IPS DF 4.7 (cell line): ENCODE data around the gene EFTUD2.
"Not testable (repeated sequence)": the region's sequence is repeated elsewhere in the genome, so short reads cannot be mapped to it uniquely, and the experiment has no call there.

ENCODE experiments used
- DNase-seq: peaks from one replicate; pipeline ENCODE4 v3.0.0-alpha.2; 2013; ENCODE audit warnings: low spot score; ENCODE audit errors: extremely low read depth

Gene EFTUD2

DNA sequence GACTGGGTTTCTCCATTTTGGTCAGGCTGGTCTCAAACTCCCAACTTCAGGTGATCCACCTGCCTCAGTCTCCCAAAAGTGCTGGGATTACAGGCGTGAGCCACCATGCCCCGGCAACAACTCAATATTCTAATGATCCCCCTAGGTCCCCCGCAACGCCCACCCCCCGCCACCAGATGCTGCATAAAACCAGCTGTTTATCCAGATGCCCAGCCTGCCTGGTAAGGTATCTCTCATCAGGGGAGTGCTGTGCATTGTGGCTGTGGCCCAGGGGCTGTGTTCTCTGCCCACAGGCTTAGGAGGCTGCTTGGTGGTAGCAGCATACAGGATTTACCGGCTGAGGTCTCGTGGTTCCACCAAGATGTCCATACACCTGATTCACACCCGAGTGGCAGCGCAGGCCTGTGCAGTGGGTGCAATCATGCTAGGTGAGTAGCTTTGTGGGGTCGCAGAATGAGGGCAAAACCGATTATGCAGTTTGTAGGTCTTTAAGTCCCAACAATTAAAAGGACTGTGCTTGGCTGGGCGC, 50.2 kb downstream of the EFTUD2 start:
- DNase-seq, result no peak

DNA sequence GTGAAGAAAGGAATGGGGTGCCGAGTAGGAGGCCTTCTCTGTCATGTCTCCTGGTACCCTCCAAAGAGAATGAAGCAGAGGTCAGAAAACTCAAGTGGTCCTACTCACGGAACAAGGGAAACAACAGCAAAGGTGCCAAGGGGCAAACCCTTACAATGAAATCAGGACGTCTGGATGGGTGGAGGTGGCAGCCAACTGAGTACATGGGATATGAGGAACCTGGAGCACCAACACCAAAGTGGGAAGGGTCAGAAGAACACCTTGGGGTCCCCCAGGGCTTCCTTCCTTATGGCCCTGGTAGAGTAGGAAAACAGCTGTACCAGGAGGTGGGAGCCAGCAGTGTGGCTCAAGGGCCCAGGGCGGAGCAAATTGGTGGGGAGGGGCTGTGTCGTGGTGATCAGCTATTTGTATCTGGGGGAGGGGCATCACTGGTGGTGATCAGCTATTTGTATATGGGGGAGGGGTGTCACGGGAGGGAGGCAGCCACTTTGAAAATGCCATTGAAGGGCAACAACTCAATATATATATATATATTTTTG, 50.9 kb downstream of the EFTUD2 start:
- DNase-seq, result no peak

DNA sequence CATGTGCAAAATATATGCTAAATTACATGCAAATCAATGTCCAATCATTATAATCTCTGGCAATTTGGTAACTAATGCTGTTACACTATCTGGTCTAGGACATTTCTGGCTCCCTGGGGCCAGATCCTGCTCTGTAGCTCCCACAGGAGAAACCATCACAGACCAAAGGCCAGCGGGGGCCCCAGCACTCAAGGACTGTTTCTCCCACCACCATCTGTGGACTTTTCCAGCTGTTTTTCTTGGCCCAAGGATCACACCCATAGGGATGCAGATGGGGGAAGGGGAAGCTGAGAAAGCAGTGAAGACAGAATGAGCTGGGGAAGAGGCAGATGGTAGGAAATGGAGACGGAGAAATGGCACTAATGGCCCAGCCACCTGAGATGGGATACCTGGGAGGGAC, 51.7 kb downstream of the EFTUD2 start, which contains the start of gene HIGD1B:
Gene HIGD1B (plus strand): TSS at position 298 of the 400 bp plus-strand sequence. CDS start 270 bp downstream, outside the sequence.
- DNase-seq, result no peak

DNA sequence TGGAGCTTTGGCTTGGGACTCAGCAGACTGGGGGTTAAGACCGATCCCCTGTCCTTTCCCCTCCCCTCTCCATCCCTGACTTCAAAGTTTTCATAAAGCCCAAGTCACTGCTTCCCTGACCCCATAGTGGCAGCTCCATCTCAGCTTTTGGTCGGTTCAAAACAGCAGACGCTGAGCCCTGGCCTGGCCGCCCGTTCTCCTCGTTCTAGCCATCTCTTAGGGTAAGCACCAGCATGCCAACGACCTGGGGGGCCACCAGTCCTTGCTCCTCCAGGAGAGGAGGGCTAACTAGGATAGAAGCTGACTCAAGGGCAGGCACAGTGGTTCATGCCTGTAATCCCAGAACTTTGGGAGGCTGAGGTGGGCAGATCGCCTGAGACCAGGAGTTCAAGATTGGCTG, 53.0 kb downstream of the EFTUD2 start:
- no peak for DNase-seq

DNA sequence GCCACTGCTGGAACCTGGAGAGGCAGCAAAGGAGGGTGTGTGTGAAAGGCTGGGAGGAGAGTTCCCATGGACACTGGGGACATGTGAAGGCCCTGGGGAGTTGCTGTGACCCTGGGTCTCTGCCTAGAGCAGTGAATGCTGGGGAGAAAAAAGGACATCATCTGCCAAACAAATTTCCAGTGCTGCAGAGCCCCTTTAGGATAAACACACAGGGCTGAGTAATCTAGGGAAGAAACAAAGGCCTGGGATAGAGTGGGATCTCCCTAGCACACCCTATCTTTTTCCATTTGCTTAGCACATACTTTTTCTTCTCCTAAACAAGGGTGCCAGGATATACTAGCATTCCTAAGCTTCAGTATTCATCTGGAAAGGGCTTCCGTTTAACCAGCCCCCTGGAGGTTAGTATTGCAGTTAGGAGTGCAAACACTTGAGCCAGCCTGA, 54.8 kb downstream of the EFTUD2 start:
- no peak for DNase-seq

DNA sequence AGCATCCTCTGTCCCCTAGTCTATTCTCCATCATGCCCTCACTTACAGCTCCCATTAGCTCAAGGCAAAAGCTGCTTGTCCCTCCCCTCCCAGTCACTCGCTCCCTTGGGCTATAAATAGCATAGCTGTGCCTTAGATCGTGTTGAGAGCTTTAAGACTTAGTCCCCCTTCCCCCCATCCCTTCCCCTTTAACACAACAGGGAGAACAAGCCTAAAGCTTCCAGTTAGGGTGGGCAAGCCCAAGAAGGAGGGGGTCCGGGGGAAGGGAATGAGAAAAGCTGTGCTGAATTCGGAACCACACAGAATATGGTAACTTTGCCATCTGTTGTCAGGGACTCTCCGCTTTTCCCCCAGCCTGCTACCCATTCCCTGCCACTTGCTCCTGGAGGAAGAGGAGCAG, 56.5 kb downstream of the EFTUD2 start:
- no peak for DNase-seq

DNA sequence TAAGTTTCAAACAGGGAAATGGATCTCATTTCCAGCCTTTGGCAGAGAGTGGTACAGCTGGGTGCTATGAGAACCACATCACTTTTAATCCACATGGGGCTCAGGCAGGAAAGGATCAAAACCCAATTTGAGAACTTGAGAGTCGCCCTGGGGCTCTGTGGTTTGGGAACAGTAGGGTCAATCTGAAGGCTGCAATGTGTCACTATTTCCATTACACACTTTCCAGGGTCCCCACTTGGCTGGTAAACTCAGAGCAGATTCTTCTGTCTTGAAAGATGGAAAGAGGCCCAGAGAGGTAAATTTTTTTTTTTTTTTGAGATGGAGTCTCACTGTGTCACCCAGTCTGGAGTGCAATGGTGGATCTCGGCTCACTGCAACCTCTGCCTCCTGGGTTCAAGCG, 58.3 kb downstream of the EFTUD2 start:
- no peak for DNase-seq

DNA sequence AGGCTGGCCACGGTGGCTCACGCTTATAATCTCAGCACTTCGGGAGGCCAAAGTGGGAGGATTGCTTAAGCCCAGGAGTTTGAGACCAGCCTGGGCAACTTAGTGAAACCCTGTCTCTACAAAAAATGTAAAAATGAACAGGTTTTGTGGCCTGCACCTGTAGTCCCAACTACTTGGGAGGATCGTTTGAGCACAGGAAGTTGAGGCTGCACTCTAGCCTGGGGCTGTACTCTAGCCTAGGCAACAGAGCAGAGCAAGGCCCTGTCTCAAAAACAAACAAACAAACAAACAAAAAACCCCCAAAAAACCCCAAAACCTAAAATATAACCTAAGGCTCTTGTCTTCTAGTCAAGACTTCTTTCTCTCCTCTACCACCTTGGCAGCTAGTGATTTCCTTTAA, 59.0 kb downstream of the EFTUD2 start:
- DNase-seq, result no peak

DNA sequence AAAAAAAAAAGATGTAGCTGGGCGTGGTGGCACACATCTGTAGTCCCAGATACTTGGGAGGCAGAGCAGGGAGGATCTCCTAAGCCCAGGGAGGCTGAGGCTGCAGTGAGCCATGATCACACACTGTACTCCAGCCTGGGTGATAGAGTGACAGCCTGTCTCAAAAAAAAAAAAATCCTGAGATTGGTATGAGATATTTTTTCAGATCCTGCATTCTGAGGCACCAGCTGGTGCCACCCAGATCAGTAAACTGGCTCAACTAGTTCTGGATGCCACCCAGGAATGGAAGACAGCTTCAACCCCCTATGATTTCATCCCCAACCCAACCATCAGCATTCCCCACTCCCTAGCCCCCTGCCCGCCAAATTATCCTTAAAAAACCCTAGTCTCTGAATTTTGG, 62.0 kb downstream of the EFTUD2 start:
- no peak for DNase-seq

DNA sequence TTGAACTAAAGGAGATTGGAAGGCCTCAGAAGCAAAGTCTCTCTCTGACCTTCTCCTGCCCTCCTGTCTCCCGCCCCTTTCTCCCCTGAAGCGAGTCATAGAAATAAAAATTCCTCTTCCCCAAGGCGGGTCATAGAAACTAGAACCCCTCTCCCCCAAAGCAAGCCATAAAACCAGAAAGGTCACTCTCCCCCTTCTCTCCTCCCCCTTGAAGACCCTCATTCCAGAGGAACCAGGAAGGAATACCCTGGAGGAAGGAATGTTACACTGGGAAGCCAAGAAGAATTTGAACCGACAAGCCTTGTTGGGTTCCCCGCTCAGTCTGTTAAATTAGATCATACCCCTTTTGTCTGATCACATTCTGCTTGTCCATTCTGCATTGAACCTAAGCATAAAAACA, 66.4 kb downstream of the EFTUD2 start:
- no peak for DNase-seq

DNA sequence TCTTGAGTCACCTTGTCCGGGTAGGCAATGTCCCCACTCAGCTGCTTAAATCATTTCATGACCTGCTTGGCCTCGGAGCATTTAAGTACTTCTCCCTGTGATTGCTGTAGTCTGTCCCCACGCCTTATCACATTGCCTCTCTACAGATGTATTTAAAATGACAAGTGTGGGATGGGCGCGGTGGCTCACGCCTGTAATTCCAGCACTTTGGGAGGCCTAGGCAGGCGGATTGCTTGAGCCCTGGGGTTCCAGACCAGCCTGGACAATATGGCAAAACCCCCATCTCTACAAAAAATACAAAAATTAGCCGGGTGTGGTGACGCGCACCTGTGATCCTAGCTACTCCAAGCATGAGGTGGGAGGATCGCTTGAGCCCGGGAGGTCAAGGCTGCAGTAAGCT, 67.9 kb downstream of the EFTUD2 start:
- DNase-seq, result no peak

DNA sequence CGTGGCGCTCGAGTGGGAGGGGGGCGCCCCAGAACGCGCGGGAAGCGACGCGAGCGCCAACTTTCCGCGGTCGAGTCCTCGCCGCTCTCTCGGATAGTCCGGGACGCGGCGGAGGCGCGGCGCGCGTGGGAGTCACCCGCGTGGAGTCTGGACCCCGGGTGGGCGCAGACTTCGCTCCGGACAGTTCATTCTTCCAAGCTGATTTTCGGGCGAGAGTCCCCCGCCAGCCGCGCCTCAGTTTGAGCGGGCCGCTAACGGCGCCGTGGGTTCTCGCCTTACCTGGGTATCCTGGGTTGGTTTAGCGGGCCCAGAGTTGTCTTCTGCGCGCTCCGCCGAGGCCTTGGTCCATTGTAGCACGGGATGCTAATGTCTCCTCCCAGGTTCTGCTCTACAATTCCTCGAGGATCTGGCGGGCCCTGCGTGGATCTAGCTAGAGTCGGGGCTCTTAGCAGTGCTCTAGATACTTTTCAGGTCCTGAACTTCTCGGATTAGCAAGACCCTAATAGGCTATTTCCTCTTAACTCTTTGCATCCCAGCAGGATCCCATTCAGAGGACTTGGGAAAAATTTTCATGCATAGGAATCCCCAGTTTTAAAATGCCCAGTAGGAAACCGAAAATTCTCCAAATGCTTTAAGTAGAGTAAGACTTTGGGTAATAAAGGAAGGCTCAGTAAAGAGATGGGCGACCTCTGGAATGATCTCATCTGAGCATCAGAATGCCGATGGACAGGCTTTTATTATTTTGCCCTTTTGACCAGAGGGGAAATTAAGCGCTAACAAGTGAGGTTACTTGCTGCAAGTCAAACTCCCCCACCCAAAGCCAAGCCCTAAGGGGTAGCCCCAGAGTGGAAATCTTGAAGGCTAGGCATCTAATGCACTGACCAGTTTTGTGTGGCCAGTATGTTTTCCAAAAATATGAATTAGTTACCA, 68.6 kb downstream of the EFTUD2 start:
- peak; percentile 82 for DNase-seq

DNA sequence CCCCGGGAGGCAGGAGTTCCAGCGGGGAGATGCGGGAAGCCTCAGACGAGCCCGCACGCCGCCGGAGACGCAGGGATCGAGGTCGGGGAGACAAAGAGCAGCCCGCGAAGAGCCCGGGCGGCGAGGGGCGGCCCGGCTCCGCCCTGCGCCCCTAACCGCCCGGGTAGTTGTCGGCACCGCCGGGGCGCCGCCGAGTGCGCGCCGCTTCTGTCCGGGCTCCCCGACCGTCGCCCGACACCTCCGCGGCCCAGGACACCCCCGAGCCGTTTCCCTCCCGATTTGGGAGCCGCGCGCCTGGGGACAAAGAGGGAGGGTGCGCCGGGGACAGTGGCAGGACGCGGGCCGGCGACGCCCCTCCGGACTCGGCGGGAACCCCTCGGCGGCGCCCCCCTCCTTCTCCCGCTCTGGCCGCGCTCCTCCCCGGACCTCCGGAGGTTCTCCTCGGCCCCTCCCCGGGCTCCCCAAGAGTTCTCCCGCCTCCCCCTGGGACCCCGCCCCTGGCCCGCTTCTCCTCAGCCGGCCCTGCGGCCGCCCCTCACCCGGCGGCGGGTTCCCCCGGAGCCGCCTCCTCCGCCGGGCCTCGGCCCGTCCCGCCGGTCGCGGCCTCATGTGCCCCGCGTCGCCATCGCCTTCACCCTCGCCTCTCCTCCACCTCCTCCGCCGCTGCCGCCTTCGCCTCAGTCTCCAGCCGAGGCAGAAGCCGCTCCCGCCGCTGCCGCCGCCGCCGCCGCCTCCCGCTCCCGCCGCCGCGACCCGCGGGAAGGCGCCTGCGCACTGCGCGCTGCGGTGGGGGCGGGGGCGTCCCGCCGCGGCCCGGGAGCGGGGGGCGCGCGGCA, 69.5 kb downstream of the EFTUD2 start, which contains the start of gene GJC1:
Gene GJC1 (minus strand): TSS at position 765 of the 836 bp plus-strand sequence. CDS start 24,470 bp downstream, outside the sequence.
- no peak for DNase-seq

DNA sequence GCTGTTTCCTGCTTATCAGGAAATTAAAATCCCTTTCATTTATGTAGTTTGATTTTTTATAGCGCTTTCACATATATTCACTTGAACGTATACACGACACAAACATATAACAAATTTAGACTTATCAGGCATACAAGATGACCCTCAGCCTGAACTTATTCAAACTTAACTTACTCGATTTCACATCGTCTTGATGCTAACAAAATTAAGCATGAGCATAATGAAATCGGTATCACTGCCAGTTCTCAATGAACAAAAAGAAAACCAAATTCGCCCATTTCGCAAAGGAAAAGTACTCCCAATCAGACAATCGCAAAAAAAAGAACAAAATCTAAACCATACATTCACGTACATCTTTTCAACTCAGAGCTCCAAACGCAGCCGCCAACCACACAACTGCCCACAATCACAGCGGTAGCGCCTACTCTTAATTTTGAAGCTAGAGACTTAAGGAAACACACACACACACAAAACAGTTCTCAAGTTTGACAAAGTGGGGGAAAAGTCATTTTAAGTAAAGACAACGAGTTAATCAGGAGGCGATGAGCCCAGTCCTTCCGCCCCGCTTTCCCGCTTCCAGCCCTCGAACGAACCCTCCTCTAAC, 70.2 kb downstream of the EFTUD2 start:
- no peak for DNase-seq

DNA sequence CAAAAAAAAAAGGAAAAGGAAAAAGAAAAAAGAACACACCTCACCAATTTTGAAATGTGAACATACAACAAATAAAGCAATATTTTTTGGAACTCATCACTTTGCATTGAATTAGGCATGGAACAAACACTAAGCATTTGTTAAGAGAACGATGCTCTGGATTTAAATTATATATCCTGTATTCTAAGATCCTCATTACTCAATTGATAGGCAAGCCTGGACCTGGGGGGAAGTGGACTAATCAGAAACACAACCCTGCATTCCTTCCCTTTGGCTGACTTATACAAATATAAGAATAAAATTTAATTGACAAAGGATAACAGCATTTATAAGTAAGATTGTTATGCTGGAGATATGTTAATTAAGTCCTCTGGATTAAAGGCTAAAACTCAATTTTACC, 71.4 kb downstream of the EFTUD2 start:
- DNase-seq, result no peak

DNA sequence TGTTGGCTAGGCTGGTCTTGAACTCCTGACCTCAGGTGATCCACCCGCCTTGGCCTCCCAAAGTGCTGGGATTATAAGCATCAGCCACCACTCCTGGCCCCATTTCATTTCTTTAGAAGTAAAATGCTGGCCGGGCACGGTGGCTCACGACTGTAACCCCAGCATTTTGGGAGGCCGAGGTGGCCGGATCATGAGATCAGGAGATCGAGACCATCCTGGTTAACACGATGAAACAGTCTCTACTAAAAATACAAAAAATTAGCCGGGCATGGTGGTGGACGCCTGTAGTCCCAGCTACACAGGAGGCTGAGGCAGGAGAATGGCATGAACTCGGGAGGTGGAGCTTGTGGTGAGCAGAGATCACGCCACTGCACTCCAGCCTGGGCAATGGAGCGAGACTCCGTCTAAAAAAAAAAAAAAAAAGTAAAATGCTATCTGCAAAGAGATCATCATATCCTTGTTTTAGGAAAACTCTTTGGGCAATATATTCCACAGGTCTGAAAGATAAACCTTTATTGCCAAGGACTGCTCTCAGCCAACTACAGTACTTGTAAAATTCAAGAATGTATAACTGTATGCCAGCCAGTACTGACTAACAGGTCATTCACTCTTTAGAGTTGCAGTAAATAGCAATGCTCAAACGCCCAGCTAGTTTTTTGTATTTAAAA, 73.0 kb downstream of the EFTUD2 start:
- no peak for DNase-seq

DNA sequence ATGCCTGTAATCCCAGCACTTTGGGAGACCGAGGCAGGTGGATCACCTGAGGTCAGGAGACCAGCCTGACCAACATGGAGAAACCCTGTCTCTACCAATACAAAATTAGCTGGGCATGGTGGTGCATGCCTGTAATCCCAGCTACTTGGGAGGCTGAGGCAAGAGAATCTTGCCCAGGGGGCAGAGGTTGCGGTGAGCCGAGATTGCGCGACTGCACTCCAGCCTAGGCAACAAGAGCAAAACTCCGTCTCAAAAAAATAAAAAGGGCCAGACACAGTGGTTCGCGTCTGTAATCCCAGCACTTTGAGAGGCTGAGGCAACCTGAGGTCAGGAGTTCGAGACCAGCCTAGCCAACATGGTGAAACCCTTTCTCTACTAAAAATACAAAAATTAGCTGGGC, 74.0 kb downstream of the EFTUD2 start:
- not testable (repeated sequence) for DNase-seq

DNA sequence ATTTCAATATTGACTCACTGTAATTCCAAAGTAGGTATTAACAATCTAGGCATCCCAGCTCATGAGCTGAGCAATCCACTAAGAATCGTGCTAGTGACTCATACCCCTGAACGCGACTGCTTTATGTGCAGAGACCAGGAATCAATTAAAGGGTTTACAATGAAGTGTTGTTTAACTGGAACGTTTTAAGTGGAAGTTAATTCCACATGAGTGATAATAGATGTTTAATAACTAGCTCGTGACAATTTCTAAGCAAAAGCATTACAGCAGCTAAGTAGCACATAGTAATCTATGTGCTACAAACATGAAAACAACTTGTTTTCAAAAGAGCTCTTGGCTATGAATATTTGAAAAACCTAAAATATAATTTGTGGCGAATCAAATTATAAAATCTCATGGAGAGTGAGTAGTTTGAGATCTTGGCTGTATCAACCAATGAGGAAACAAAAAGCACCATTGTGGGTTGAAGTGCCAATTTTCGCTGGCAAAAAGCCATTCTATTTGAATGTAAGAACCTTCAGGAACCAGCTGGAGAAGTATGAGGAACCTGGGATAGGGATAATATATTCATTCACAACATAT, 78.5 kb downstream of the EFTUD2 start:
- no peak for DNase-seq

DNA sequence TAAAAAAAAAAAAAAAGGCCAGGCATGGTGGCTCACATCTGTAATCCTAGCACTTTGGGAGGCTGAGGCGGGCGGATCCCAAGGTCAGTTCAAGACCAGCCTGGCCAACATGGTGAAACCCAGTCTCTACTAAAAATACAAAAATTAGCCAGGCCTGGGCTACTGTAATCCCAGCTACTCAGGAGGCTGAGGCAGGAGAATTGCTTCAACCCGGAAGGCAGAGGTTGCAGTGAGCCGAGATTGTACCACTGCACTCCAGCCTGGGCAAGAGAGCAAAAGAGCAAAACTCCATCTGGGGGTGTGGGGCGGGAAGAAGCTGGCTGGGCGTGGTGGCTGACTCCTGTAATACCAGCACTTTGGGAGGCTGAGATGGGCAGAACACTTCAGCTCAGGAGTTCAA, 80.7 kb downstream of the EFTUD2 start:
- not testable (repeated sequence) for DNase-seq

DNA sequence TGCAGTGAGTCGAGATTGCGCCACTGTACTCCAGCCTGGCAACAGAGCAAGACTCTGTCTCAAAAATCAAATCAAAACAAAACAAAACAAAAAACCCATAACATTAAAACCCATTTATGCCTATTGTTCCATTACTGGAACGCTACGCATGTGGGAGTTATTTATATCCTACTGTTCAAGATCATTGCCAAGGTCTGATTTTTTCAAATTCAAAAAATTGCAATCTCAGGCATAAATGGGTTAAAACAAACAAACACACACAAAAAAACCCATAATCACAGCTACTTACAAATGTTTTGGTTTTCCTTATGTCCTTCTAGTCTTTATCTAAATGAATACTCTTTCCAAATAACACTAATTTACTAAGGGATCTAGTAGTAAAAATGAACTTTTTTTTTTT, 87.0 kb downstream of the EFTUD2 start:
- DNase-seq, result no peak
